GM18502 (cell line): ENCODE measurements around the gene RALBP1.

Source experiments
- ATAC-seq: cut with Tn5 transposase; IDR thresholded peaks from one replicate; pipeline ENCODE4 v1.9.1; 2021; ENCODE audit warnings: mild to moderate bottlenecking; ENCODE audit not compliant: unreplicated experiment, poor library complexity

The RALBP1 gene

DNA sequence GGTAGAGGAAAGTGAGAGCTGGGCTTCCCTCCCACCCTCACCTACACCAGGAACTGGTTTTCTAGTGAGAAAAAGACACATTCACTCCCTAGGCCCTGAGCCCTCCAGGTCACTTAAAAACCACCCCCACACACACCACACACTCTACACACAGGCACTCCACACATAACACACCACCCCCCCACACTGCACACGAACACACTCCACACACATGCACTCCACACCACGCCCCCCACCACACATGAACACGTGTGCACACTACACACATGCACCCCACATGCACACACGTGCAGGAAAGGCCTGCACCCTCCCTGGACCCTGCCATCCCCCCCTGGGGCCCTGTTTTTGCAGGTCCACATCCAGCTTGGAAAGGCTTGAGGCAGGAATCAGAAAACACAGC is 67.6 kb downstream of the RALBP1 start:
- no peak for ATAC-seq

DNA sequence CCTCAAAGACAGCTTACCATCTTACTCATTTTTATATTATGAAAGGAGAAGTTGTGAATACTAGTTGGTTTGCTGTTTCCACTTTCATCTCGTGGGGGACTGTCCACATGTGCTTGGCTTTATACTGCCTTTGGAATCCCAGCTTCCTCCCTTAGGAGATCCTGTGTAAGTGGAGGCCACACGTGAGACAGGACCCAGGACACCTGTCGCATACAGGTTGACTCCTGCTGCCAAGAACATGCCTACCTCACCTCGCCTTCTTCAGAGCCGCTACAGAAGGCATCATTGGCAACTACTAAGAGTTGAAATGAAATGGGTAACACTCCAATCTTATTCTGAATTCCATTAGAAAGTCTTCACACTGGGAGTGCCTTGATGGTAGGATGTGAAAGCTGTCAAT is 69.7 kb downstream of the RALBP1 start:
- ATAC-seq: no peak

DNA sequence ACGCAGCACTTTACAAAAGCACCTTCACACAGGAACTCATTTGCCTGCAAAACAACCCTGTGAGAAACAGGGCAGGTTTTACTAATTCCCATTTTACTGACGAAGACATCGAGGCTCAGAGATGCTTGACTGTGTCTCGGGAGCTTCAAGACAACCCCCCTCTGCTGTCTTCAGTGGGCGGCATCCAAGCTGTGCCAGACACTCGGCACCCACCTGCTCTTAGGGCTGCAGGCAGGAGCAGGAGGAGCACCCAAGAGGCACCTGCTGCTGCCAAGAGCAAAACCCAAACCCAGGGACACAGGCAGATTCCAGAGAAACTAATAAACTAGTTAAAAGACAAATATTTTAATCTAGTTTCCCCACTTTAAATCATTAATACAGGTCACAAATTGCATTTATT is 71.2 kb downstream of the RALBP1 start:
- ATAC-seq: no peak

DNA sequence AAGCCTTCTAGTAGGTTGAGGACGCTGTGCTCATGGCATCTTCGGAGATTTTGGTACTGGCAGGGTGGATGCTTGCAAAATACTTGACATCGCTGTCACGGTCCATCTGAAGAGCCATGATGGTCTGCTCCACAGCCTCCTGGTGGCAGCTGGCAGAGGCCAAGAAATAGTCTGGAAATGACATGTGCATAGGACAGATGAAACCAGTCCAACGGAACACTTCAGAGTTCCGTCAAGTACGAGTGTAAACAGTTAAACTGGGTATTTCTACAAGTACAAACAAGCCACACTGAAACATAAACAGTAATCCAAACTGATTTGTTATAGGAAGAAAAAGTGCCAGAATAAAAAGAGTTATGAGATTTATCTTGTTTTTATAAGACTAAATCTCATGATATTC is 72.5 kb downstream of the RALBP1 start:
- no peak for ATAC-seq

DNA sequence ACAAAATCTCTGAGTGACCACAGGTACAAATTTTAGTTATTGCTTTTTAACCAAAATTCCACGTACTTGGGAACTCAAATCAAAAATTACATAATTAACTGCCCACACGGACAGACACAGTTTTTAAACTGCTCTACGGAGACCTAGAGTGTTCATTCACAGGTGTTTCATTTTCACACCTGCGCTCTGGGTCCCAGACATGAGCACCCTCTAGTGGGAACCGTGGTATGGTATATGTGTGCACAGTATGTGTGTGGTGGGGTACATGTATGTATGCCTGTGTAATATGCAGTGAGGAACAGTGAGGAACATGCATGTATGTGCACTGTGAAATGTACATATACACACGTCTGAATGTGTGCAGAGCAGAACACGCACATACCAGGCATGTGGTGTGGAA is 74.1 kb downstream of the RALBP1 start:
- ATAC-seq: no peak

DNA sequence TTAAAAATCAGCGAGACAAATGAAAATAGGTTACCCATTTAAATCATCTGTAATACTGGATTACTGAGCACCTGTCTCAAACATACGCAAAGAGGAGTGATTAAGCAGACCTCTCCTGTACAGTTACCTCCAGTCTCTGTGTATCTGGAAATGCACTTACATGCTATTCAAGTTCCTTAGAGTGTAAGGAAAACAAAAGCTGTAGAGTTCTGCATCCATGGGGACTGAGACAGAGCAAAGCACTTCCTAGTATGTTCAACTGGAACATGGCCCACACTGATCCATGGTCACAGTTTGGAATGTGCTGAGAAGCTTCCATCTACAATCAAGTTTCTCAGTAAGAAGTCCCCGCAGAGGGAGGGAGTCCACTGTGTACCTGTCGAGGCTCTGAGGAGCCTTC is 75.1 kb downstream of the RALBP1 start:
- no peak for ATAC-seq

DNA sequence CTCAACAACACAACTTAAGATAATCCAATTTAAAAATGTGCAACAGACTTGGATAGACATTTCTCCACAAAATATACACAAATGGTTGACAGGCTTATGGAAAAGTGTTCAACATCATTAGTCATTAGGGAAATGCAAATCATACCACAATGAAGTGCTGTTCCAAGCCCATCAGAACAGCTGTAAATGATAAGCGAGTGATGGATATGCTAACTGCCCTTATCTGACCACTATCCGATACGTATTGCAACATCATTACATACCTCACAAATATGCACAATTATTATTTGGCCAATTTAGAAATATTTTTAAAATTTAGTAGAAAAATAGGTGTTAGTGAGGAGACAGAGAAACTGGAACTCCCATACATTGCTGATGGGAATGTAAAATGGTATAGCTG is 76.9 kb downstream of the RALBP1 start:
- no peak for ATAC-seq

DNA sequence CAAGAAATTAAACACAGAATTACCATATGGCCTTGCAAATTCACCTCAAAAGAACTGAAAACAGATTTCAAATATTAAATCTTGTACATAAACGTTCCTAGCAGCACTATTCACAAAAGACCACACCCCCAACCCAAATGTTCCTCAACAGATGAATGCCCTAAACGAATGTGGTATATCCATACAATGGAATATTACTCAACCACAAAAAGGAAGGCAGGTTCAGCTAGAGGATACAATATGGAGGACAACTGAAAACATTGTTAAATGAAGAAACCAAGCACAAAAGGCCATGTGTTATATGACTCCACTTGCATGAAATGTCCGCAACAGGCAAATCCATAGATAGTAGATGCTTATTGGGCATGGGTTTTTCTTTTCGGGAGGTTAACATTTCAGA is 77.3 kb downstream of the RALBP1 start:
- no peak for ATAC-seq

DNA sequence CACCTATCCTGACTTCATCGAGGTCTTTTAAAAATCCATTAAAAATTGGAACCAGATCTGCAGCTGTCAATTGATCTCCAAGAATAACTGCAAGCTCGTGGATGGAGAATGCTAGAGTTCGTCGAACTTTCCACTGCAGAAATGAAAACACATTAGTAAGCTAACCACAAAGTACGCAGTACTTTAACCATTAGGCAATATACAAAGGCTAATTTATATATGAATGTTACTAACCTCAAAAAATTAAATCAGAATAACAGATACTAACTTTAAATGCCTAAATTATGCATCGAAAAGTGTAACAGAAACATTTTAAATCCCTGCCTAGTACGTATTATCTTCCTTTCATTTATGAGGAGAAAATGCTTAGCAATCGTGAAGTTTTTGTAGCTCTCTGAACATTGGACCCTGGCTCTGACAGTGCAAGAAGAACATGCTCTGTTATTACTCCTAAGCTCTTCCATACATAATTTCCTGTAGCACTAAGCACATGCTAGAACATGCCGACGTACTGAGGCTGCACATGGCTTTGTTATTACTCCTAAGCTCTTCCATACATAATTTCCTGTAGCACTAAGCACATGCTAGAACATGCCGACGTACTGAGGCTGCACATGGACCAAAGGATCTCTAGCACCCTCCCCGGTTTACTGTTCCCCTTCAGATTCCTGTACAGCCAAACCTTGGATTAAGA is 82.1 kb downstream of the RALBP1 start:
- ATAC-seq: no peak

DNA sequence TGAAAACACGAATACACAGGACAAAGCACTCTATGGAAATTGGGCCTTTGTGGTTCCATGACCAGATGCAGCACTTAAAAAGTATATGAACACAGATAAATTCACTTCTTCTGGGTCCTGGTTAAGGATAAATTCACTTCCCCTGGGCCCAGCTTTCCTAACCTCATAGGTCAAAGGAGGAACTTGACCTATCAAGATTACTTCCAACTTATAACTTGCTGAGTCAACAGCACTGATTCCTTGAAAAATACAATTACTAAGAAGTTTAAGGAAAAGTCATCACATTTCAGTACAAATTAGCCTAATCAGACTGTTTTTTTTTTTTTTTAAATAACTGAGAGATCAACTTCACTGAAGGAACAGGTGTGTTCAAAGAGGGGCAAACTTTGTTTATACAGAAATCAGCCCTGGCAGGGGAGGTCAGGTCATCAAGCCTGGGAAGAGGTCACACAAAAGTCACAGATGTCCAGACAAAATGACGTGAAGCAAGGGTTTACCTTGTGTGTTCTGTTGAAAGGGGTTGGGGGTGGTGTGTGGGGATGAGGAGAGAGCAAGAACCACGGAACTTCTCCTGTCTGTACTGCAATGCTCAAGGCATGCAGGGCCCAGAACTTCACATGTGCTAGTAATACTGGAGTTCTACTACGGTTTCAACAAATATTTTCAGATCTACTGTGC is 83.2 kb downstream of the RALBP1 start:
- ATAC-seq: no peak

DNA sequence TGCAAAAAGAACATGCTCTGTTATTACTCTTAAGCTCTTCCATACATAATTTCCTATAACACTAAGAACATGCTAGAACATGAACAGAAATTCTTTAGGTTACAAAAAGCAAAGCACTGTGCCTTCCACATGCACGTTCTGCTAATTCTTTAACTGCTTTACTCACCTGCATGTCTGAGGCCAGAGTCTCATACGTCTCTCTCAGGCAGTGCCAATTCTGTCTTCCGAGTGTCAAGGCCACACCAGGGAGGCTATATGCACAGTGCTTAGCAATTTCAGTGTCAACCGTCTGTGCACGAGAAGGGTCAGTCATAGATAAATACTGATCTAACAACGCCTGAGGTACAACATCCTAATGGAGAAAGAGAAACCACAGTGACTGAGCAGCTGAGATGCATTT is 83.9 kb downstream of the RALBP1 start:
- ATAC-seq: no peak

DNA sequence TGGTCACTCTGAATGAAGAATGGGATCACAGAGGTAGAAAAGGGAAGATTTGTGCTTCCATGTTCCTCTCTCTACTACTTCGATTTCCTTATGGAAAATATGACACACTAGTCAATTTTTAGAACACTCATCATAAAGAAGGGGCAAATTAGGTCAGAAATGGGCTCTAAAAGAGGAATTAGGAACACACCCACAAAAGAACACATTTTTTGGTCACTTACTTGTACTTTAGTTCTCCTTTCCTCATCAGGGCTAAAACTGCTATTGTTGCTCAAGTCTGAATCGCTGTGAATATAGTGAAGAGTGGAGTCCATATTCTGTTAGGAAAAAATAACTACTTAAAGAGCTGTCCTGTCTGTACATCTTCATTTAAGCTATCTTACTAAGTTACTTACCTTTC is 86.4 kb downstream of the RALBP1 start:
- ATAC-seq: no peak

DNA sequence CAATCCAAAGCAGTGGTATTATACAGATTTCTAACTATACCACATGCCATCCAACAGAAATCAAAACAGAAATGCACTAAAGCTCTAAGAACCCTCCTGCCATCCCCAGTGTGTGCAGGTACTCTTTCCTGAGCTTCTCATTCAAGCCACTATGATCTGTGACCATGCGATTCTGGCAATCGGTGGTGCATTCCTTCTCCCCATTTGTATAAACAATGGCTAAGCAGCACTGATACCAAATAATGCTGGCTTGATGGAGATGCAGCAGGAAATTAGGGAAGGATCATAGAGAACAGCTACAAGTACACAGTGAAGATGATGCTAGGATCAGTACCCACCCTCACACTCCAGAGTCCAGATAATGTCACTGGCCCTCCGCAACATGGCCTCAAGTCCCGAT is 87.3 kb downstream of the RALBP1 start:
- no peak for ATAC-seq

DNA sequence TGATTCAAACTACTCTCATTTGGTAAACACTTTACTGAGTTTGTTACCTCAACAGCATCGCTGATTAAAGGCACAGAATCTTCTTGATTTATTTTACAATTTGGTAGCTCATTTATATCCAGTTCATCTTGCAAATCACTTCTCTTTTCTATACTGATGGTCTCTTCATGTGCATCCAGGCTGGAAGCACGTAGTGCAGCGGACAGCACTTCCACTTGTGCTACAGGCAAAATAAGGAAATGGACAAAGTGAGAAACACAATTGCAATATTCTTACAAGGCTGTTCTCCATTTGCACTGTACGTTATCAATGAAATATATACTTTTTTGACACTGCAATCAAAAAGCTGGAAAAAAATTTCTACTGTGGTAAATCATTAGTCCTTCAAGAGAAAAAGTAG is 88.0 kb downstream of the RALBP1 start:
- ATAC-seq: no peak

DNA sequence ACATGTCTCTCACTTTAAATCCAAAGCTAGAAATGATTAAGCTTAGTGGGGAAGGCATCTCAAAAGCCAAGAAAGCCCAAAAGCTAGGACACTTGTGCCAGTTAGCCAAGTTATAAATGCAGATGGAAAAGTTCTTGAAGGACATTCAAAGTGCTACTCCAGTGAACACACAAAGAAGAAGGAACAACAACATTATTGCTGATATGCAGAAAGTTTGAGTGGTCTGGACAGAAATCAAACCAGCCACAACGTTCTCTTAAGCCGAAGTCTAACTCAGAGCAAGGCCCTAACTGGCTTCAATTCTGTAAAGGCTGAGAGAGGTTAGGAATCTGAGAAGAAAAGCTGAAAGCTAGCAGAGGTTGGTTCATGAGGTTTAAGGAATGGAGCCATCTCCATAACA is 90.1 kb downstream of the RALBP1 start:
- ATAC-seq: no peak

DNA sequence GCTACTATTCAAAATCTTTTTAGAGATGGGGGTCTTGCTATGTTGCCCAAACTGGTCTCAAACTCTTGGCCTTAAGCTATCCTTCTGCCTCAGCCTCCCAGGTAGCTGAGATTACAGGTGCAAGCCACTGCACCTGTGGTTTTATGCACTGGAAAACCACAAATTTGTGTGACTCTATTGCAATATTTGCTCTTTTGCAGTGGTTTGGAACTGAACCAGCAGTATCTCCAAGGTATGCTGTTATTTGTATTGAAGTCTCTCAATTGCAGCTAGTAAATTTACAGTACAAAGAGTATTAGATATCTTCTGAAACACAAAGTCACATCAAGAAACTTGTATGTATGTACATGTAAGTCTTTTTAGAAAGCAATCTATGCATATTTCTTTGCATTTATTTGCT is 92.9 kb downstream of the RALBP1 start:
- ATAC-seq: no peak

DNA sequence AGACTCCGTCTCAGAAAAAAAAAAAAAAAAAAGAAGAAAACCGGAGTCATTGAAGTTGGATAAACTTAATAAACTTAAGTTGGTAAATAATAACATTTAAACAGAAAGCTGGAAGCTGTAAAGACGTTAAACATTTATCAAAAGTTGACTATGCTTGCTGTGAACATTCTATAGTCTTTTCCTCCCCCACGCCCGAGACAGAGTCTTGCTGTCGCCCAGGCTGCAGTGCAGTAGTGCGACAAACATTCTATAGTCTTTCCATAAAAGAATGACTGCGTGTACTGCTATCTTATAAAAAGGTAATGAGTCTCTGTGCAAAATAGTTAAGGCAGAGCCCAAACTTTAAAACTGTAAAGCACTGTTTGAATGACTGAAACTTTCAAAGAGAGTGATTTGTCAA is 93.9 kb downstream of the RALBP1 start:
- ATAC-seq: no peak

DNA sequence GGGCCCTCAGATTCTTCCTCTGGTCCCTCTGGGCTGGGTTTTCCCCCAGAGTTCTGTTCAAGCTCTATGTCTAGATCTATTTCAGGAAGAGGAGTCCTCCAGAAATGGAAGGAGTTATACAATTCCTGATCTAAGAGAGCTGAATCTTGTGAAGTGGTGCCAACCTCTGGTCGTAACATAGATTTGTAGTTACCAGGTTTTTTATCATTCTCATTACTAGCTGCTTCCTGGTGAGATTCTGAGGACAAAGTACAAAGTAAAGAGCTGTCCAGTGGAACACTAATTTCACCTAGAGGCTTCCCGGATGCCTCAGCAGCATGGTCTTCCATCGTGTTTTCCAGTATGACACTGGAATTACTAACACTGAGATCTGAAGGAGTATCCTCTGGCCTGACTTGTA is 94.9 kb downstream of the RALBP1 start:
- no peak for ATAC-seq

DNA sequence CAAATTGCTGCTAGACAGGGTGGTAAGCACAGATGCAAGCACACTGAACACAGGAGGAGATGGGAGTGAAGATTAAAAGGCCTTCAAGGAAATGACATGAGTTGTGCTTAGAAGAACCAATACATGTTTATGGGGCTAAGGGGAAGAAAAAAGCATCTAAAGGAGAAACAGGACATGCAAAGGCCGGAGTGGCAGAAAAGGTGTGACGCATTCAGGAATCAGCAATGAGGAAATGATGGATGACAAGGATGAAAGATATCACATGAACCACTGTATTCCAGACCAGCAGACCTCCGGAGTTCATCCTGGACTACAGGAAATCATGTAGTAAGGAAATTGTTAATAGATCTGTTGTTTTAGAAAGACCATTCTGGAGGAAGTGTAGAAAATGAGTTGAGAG is 96.2 kb downstream of the RALBP1 start:
- ATAC-seq: no peak

DNA sequence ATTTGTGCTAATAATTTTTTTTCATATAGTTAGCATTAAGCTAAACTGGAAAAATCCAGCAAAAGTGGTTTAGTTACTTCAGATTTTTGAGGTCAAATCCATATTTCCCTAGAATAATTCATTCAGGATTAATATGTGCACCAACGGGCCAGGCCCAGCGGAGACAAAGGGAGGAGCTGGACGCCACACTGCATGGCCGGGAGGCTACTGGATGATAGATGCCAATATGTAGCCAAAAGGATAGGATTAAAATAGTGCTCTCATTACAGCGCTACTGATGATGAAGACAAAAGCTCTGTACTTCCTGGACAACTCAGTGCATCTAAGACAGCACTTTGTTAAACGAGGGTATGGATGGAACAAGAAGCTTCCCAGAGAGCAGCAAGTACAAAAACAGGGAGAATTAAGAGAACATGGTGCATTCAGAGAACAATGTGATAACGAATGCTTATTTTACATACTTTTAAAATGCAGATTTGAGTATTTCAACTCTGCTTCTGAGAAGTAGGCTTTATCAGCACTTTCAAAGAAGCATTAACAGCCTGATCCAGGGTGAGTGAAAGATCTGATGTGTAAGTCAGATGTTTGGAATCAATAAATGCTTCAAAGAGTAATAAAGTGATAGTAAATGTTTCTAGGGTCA is 99.3 kb downstream of the RALBP1 start:
- ATAC-seq: no peak

DNA sequence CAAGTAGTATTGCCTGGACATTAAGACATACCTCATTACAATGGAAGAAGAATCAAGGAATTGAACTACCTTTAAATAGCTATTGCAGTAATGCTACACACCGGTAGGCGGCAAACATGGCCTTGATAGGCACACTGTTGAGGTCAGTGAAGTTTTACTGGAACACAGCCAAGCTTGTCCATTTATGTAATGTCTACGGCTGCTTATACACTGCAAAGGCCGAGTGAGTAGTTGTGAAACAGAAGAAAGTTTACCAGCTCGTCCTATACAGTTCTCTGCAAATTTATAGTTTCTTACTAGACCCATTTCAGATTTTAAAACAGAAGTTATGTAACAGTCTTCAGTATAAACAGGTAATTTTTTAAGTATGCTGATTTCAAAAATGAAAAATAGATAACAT is 100.2 kb downstream of the RALBP1 start:
- no peak for ATAC-seq

DNA sequence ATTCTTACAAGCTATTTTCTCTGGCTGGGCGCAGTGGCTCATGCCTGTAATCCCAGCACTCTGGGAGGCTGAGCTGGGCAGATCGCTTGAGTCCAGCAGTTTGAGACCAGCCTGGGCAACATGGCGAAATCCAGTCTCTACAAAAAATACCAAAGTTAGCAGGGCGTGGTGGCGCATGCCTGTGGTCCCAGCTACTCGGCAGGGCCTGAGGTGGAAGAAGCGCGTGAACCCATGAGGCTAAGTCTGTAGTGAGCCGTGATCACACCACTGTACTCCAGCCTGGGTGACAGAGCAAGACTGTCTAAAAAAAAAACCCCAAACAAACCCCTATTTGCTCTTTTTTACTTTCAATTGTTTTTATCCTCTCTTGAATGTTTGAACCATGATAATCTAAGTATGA is 102.0 kb downstream of the RALBP1 start:
- no peak for ATAC-seq
